Measurements from ENCODE around the gene DDX59. TPM values are rescaled to one million over a fixed set of nuclear protein-coding genes. Genes with fewer than 3 reads are reported as not detected.

Gene DDX59
- total RNA-seq (ENCODE audit: low replicate concordance), result 20.3 and 26.4 TPM in 2 replicates

DNA sequence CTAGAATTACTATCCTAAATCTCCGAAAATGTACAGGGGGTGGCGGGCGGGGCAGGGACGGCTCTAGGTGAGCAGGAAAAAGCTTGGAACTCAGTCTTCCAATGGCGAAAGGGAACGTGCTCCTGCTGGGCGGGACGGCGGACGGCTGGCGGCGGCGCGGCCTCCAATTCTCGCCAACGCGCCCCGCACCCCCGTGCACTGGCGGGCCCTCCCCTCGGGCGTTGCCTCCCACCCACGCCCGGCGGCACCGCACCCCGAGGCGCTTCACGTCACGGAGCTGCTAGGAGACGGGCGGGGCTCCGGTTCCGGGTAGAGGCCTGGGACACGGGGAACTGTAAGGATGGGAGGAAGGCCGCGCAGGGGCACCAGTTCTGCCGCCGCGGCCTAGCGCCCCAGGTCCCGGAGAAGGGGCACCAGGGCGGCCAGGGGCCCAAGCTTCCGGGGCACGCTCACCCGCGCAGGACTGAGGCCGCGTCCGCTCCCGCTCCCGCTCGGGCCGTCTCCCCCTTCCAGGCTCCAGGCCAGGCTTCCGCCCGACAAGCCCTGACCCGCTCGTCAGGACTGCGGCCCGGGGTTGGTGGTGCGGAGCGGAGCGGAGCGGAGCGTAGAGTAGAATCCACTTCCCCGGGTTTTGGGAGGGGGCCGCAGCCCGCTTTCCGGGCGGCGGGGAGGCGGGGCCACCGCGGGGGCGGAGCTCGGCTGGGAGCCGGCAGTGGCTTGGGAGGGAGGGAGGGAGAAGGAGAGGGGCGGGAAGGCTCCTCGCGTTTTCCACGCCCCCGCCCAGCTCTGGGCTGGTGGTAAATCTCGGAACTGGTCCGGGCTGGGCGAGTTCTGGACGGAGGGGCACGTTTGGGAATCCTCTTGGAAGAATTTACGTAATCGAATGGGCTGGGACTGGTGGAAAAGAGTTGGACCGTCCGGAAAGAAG, at the start of gene DDX59:
DDX59 (minus strand) TSS at position 594 of the 928 bp plus-strand sequence. CDS start 3,167 bp downstream, outside the sequence.
- TF ChIP-seq, protein P1, sequence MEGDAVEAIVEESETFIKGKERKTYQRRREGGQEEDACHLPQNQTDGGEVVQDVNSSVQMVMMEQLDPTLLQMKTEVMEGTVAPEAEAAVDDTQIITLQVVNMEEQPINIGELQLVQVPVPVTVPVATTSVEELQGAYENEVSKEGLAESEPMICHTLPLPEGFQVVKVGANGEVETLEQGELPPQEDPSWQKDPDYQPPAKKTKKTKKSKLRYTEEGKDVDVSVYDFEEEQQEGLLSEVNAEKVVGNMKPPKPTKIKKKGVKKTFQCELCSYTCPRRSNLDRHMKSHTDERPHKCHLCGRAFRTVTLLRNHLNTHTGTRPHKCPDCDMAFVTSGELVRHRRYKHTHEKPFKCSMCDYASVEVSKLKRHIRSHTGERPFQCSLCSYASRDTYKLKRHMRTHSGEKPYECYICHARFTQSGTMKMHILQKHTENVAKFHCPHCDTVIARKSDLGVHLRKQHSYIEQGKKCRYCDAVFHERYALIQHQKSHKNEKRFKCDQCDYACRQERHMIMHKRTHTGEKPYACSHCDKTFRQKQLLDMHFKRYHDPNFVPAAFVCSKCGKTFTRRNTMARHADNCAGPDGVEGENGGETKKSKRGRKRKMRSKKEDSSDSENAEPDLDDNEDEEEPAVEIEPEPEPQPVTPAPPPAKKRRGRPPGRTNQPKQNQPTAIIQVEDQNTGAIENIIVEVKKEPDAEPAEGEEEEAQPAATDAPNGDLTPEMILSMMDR (IDR thresholded peaks at IDR 0.05; ENCODE audit: insufficient read depth, low read length), result no peak
- DNase-seq (ENCODE audit: low read depth), result peak; percentile 98
- peak within 1 kb of the TSS; percentile 91 for H3K4me3 ChIP-seq (ENCODE audit: low read depth, low read length)

DNA sequence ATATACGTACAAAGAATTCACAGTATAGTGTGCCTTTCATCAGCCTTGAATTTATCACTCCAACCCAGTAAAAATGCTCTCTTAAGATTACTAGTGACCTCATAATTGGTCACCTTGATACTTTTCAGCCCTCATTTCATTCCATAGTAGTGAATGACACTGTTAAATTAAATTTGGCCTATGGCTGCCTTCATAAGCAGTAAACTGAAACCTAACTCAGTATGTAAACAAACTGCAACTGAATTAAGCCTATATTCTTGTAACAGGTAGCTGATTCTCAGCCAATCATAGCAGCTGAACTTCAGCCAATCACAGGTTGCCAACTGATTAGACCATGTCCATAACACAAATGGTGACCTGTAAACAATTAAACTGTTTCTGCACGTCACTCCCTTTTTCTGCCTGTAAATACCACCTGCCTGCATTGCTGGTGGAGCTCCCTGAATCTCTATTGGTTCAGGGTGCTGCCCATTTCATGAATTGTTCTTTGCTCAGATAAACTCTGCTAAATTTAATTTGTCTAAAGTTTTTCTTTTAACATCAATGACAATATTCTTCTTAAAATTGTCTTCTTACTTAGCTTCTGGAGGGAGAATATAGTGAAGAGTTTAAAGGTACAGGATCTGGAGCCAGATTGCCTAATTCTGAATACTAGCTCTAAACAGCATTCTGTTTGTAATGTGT, 44.9 kb upstream of the DDX59 start:
- no peak overlapping the region for H3K4me3 ChIP-seq (ENCODE audit: low read depth, low read length)
- no peak for DNase-seq (ENCODE audit: low read depth)
- TF ChIP-seq, protein P1 (IDR thresholded peaks at IDR 0.05; ENCODE audit: insufficient read depth, low read length), result no peak

DNA sequence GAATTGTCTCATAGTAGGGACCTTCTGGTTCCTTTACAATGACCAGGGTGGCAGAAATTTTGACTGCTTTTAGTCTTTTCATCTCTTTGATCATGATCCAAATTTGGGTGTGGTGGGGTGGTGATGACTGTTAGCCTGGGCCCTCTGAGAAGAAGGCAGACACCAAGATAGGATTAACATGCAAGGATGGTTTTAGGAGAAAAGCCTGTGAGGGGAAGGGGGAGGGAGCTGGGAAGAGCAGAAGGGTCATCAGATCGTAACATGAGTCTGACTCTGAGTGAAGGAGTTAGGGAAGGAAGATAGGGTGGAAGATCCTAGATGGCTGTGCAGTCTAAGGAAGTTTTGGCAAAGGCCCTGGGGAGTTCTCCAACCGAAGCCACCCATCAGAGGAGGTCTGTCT, 40.5 kb upstream of the DDX59 start:
- no peak overlapping the region for H3K4me3 ChIP-seq (ENCODE audit: low read depth, low read length)
- DNase-seq (ENCODE audit: low read depth), result no peak
- TF ChIP-seq, protein P1 (IDR thresholded peaks at IDR 0.05; ENCODE audit: insufficient read depth, low read length), result no peak

DNA sequence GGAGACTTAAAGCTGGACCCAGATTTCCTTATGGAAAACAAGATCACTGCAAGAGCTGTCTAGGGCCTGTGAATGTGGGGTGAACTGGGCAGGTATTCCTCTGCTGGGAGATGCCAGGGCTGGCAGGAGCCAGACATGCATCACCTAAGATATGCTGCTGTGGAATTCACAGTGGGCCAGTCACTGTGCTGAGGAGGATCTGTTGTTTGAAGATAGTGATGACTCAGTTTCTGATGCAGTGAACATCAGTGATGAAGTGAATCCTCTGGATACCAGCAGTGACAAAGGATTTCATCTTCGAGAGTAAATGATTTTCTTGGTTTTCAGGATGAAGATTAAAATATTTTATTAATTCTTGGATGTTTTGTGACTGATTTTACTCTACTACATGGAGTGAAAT, 39.1 kb upstream of the DDX59 start:
- TF ChIP-seq, protein P1 (IDR thresholded peaks at IDR 0.05; ENCODE audit: insufficient read depth, low read length), result no peak
- DNase-seq (ENCODE audit: low read depth), result no peak
- H3K4me3 ChIP-seq (ENCODE audit: low read depth, low read length), result no peak overlapping the region

DNA sequence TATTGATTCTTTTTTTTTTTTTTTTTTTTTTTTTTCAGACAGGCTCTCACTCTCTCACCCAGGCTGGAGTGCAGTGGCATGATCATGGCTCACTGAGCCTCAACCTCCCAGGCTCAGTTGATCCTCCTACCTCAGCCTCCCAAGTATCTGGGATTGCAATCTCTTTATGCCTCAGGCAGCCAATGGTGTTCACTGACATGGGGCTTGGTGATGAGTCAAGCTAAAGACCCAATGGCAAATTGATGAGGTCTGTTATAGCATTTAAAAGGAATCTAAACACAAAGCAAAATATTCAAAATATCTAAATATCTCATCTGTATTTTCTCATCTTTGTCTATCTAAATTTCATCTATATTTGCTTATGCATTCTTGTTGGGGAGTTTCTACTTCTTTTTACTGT, 38.5 kb upstream of the DDX59 start:
- H3K4me3 ChIP-seq (ENCODE audit: low read depth, low read length), result no peak overlapping the region
- TF ChIP-seq, protein P1 (IDR thresholded peaks at IDR 0.05; ENCODE audit: insufficient read depth, low read length), result no peak
- no peak for DNase-seq (ENCODE audit: low read depth)

DNA sequence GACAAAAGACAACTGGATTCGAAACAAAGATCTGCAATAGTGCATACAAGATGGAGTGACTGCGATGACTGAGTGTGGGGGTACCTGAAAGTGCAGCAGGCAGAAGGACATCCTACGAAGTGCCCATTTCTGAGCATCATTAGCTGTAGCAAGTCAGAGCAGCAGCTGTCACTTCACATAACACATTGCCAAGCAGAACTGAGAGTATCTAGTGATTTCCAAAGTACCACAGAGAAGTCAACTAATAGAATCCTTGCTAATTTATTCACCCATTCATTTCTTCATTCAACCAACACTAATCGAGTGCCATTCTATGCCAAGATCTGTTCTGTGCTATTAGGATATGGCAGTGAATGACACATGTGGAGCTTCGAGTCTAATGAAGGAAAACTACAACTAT, 37.4 kb upstream of the DDX59 start:
- DNase-seq (ENCODE audit: low read depth), result no peak
- H3K4me3 ChIP-seq (ENCODE audit: low read depth, low read length), result no peak overlapping the region
- TF ChIP-seq, protein P1 (IDR thresholded peaks at IDR 0.05; ENCODE audit: insufficient read depth, low read length), result no peak

Measured in fibroblast of the aortic adventitia (primary cell).